NCI-H187 (cell line): ENCODE measurements around the gene C22orf31.
"Not testable (repeated sequence)": the region's sequence is repeated elsewhere in the genome, so short reads cannot be mapped to it uniquely, and the experiment has no call there.

Experiments used
- DNase-seq, 2 experiments: peaks; one replicate each; lab custom pipeline; 2025; lab: John Stamatoyannopoulos, UW

Gene C22orf31

DNA sequence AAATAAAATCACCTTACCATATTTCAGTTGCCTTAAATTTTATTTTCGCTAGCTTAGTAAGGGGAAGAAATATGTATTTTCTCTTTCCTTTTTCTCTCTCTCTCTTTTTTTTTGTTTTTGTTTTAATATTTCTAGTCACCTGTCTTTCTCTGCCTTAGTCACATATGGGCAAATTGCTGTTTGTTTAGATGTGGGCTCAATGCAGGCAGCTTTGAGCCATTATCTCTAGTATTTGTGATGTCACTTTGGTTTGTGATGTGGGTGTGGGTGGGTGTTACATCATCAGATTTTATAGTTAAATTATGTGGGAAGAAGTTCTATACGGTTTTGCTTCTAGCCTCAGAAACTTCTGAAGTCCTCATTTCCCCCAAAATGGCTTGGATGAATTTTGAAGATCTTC, at the start of gene C22orf31:
TSS of gene C22orf31 (minus strand) at position 59 of the 400 bp plus-strand sequence. CDS start at position 20, 39 bp downstream.
- DNase-seq: no peak

DNA sequence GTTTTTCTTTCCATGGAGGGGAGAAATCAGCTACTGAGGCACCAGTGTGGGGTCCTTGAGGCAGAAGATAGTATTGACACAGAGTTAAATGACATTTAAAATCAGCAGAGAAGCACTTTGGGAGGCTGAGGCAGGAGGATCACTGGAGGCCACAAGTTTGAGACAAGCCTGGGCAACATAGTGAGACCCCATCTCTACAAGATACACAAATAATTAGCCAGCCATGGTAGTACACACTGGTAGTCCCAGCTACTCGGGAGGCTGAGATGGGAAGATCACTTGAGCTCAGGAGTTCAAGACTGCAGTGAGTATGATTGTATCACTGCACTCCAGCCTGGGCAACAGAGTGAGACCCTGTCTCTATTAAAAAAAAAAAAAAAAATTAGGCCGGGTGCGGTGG, 49.3 kb upstream of the C22orf31 start:
- no peak for DNase-seq

DNA sequence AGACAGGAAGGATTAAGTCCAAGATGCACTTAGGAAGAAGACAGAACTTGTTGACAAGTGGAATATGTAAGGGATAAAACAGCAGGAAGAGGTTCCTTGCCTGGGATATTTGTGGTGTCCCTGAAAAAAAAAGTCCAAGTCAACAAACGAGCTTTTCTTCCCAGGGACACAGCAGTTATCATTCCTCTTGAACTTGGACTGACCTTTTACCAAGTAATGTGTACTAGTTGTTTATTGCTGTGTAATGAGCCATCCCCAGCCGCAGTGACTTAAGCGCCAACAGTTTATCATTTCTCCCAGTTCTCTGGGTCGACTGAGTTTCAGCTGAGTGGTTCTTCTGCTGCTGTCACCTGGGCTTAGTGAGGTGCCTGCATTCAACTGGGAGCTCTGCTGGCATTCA, 48.2 kb upstream of the C22orf31 start:
- no peak for DNase-seq

DNA sequence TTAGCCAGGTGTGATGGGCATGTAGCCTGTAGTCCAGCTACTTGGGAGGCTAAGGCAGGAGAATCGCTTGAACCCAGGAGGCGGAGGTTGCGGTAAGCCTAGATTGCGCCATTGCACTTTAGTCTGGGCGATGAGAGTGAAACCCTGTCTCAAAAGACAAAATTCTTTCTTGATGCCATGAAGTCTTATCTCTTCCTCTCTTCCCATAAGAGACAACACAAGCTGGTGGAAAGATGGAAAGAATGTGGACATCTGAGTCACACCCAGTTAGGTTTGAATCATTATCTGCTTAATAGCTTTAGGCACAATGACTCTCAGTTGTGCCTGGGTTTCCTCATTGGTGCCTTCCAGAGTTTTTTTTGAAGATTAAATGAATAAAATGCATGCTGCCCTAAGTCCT, 46.5 kb upstream of the C22orf31 start:
- no peak for DNase-seq

DNA sequence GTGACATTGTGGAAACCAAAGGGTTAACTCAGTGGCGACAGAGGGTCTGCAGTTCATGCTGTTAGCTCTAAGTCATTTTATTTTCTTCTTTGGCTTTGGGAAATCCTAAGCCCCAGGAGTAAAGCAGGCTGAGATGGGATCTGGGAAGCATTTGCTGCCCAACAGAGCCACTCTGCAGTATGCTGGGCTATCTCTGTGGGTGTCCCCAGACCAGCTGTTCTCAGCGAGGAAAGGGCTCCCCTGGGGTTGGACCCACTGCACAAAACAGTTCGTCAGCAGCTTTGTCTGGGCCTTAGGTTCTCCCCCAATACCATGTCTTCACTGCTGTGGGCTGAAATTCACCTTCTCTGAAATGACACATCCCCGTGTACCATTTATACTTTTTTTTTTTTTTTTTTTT, 45.2 kb upstream of the C22orf31 start:
- DNase-seq: no peak

DNA sequence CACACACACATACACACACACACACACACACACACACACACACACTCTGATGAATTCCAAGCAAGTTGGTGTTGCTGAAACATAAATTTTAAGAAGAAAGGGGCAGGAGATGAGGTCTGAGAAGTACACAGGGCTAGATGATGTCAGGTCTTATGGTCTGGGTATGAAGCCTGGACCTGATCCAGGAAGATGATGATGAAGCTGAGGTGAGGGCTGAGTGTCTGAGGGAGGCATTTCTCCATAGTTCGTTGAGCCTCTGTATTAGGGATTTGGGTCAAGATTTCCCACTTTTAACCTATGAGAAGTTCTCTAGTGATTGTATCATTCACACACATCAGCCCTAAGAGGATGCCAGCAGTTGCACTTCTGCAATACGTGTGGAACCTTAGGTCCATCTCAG, 43.8 kb upstream of the C22orf31 start:
- DNase-seq: no peak

DNA sequence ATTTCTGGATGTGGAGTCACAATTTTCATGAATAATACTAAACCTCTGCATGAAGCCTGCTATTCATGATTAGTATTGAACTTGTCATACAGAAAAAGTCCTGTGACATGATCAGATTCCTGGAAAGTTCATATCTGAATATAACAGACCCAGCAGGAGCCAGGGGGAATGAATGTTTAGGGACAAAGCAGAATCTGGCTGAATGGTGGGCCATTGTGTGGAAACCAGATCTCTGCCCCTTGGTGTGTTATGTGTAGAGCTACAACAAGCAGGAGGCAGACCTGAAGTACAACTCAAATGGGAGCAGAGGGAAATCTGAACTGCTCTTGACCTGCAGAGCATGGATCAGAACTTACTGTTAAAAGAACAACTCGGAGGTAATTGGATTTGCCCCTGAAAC, 41.5 kb upstream of the C22orf31 start:
- no peak for DNase-seq

DNA sequence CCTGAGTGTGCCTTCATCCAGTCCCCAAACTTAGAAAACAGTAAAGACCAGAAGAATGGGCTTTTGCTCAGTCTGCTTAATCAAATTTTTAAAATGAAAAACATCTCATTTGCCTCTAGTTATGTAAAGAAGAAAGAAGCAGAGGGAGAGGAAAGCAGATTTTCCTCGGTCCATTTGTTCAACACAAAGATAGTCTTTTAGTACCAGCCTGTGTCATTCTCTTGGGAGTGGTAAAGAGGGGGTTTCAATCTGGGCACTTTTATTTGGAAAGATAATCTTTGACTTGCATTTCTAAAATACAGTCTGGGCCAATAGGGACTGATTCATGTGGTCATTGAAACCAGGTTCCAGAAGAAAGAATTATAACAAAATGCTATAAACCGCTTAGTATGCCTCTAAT, 40.7 kb upstream of the C22orf31 start:
- no peak for DNase-seq

DNA sequence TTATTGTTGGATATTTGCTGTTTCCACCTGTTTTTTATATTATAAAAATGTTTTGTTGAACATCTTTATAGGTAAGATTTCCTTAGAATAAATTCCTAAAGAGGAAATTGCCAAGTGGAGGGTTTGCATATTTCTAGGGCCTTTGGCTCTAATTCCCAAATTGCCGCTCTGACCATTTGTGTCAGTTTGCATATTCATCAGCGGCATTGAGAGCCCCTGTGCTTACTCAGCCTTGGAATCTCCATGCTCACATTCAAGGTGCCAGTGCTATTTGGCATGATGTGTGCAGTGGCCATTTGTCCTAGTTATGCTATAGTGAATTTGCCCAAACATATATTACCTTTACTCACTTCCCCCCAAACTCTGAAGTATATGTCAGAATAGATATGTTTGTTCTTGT, 36.7 kb upstream of the C22orf31 start:
- DNase-seq: no peak

DNA sequence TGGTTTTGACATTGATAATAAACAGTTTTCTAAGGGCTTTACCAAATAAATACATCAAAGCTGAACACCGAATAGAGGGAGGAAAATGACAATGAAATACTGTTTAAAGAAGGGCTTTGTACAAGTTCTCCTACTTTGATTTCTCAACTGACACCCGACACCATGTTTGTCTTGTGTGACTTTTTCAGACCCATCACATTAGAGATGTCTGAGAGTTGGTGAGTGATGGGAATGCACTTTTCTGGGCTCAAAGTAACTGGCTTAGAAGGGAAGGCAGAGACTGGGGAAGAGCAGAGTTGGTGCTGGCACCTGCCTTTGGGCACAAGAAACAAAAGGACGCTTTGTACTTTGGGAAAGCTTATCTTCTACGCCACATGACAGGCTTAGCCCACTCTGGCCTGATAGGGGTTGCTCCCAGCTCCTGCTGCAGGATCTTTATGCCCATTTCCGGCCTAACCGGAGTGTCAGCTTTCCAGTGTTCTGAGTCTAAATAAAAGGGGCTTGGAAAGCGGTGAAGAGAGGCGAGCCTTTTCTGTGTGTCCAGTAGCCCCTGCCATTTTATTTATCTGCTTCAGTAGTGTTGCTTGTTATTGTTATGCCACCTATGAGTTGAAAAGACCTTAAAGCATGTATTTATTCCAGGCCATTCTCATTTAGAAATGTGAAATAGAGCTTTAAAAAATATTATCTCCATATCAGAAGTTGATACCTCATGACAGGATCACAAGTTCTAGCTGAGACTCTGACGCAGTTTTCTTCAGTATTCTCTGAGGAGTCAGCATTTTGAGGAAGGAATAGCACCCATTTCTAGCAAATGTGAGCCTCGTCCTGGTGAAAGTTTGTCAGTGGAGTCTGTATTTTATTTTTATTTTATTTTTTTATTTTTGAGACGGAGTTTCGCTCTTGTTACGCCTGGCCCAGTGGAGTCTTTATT, 35.4 kb upstream of the C22orf31 start:
- DNase-seq: no peak

DNA sequence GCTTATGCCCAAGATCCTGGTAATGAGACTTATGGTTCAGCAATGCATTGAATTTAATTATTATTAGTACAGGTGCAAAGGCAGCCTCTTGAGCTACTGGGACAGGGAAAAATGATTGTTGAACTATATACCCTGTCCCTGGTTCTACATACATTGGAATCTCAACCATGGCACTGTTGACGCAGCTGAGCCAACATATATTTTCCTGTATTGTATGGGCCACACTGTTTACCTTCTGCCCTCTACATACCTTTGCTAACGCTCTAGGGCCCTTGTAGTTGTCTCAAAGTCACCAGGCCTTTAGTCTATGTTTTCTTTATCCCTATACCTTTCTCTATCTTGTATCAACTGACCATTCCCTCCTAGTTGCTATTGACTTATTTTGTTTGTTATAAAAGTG, 33.8 kb upstream of the C22orf31 start:
- DNase-seq: no peak

DNA sequence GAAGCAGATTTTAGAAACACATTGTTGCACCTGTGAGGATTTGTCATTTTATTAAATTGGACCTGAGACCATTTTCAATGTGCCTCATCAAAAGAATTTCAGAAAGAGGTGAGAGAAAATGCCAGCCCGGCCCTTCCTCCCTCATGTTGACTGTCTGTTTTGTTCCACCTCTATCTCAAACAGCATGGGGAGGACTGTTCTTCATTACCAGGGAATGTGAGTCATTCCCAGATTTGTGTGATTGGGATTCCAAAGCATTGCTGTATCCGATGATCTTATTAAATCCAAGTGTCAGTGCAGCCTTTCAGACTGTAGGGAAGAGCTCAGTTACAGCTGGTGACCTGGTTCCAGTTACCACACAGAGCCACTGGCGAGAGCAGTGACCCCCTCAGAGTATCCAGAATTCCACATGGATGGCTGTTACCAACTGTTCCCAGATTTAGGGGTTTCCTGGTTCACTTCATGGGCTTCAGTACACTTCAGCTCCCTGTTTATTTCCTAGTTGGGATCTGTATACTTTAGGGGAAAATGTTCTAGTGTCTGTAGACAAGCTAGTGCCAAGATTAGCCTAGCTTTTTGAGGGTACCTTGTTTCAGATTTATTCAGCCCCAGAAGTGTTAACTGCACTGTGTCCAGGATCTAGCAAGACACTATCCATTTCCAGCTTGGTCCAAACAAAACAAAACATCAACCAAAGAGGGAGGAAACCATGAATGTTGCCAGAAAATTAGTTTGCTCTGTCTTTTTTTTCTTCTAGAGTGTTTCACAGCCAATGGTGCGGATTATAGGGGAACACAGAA, 32.1 kb upstream of the C22orf31 start:
- no peak for DNase-seq

DNA sequence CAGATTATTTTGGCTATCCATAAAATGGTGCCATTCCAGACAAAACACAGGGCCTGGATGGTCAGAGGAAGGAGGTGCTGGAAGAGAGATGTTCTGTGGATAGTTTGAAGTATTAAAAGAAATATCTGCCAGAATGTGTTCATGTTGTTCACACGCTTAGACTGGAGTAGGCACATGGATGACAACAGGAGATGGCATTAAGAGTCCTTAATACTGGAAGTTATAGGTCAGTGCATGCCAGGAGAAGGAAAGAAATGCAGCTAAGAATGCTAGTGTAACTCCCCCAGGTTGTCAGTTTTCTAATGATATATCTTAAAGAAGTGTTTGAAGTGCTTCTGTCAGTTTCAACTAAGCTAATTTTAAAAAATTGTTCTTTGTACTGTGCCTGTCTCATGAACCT, 31.4 kb upstream of the C22orf31 start:
- no peak for DNase-seq

DNA sequence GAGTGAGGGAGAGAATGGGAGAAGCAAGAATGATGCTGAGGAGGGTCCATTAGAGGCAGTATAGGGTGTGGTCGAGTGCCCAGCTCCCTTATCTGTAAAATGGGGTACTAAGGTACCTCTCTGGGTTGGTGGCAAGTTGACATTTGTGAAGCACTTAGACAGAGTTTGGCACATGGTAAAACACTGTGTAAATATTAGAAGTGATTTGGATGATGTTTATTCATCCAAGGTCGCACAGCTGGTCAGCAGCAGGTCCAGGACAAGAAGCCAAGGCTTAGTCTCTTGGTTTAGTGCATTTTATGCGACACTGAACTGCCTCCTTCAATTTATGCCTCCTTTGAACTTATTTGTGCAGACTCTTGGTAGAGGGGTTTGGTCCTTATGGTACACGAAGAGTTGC, 30.6 kb upstream of the C22orf31 start:
- no peak for DNase-seq

DNA sequence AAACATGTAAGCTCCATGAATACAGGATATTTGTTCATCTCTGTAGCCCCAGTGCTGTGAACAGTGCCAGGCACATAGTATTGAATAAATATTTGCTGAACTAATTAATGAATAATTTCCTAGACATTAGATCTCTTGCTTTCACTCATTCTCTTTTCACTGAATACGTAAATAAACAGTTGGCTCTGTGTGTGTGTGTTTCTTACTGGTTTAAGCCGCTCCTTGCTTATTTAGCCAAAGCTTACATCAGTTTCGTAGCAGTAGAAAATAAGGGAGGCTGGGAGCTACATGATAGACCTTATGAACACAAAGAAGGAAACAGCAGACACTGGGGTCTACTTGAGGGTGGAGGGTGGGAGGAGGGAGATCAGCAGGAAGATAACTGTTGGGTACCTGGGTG, 28.4 kb upstream of the C22orf31 start:
- DNase-seq: no peak

DNA sequence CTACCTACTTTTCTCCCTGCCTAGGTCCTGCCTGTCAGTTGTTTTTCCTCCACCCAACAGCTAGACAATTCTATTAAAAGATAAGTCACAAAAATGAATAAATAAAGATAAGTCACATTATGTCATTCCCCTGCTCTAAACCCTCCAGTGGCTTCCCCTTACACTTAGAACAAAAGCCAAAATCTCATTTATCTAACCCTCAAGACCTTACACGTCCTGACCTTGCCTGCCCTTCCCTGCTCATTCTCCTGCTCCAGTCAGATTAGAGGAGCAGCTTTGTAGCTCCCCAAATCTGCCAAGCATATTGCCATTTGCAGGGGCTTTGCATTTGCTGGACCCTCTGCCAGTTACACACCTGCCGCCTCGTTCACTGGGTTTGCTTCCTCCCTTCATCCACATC, 27.9 kb upstream of the C22orf31 start:
- DNase-seq: no peak

DNA sequence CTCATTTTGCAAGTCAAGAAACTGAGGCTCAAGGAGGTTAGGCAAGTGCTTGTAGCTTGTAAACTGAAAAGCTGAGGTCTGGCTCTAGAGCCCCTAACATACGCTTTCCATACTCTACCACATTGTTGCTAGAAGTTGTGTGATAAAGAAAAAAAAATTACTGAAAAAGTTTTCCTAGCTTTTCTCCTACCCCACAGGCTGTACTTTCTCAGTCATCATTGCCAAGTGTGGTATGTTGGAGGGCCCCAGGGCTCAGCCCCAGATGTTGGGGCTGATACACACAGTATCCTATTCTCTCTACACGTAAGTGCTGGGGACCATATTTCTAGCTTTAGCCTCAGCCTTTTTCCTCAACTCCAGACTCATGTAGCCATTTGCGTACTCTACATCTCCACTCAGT, 27.2 kb upstream of the C22orf31 start:
- DNase-seq: no peak

DNA sequence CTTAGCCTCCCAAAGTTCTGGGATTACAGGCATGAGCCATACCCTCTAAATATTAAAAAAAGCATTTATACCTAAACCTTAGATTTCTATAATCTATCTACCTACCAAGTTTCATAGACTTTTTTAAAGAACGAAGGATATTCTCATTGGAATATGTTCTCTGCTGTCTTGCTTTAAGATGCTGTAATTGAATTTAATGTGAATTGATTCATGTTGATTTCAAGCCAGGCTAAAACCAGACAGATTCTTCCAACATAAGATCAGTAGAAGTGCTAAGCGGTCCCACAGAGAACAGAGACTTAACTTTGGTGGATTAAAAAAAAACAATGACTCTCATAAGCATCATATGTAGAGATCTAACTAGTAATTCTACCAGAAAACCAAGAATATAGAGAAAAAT, 25.4 kb upstream of the C22orf31 start:
- no peak for DNase-seq

DNA sequence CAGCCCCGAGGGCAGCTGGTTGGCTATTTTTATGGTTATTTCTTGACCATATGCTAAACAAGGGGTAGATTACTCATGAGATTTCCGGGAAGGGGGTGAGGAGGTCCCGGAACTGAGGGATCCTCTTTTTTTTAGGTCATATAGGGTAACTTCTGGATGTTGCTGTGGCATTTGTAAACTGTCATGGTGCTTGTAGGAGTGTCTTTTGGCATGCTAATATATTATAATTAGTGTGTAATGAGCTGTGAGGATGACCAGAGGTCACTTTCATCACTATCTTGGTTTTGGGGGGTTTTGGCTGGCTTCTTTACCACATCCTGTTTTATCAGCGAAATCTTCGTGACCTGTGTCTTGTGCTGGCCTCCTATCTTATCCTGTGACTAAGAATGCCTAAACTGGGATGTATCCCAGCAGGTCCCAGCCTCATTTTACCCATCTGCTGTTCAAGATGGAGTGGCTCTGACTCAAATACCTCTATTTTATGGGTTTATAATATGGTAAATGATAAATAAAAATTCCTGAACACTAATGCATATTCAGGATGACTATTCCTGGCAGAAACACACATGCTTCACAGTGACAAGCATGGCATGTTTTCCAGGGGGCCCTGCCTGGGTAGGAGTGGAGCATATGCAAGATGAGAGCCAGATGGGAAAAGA, 22.4 kb upstream of the C22orf31 start:
- DNase-seq: no peak

DNA sequence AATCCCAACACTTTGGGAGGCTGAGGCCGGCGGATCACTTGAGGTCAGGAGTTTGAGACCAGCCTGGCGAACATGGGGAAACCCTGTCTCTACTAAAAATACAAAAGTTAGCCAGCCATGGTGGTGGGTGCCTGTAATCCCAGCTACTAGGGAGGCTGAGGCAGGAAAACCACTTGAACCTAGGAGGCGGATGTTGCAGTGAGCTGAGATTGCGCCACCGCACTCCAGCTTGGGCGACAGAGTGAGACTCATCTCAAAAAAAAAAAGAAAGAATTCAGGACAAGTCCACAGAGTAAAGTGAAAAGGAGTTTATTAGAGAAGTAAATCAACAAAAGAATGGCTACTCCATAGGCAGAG, 21.9 kb upstream of the C22orf31 start:
- not testable (repeated sequence) for DNase-seq

DNA sequence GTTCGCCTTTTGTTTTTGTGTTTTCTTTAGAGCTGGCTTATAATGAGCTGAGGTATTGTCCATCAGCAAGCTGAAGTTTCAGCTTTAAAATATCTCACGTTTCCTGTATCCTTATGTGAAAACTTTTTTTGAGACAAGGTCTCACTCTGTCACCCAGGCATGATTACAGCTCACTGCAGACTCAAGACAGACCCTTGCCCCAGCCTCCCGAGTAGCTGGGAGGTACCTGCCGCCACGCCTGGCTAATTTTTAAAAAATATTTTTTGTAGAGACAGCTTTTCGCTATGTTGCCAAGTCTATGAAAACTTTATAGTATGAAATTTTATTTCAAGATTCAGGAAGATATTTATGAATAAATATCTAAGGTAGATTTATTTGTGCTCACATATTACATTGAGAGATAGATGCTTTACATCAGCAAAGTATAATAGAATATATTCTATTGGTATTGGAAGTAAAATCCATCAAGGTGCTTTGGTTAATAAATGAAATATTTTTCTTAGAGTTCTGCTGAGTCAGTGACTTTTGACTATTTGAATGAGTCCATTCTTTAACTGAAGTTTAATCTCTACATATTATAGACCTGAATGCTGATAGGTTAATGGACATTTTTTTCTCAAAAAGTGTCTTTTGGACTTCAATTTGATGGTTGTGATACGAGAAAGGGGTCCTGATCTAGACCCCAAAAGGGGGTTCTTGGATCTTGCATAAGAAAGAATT, 21.4 kb upstream of the C22orf31 start:
- DNase-seq: no peak
